Panc1 (cell line): ENCODE results near the gene ZKSCAN4. TPM values are rescaled to one million over a fixed set of nuclear protein-coding genes. Genes with fewer than 3 reads are reported as not detected.

Experiments
- ATAC-seq: fragments of 200-7000 bp; cut with Tn5 transposase; 2 replicates; pipeline ENCODE4 v1.9.1; 2020; ENCODE audit warnings: mild to moderate bottlenecking, moderate library complexity
- BruUV-seq: library from RNA; stranded (reverse); fragments of 400-500 nt; replicated peaks from 2 replicates; lab custom pipeline; 2021; lab: Mats Ljungman, UMichigan
- CTCF ChIA-PET: fragments of 300-600 bp; sonication (Branson Sonifier 250); formaldehyde crosslinking; loops from one replicate; lab custom pipeline; 2022; ENCODE audit warnings: antibody characterized with exemption; lab: Charles Lee
- POLR2A ChIA-PET: fragments of 300-600 bp; sonication (Branson Sonifier 250); formaldehyde crosslinking; loops from one replicate; lab custom pipeline; 2022; ENCODE audit warnings: antibody characterized with exemption; lab: Charles Lee
- DNase-seq: peaks from one replicate; pipeline ENCODE4 v3.0.0-alpha.2; 2010; ENCODE audit warnings: low read depth, low spot score
- H3K27ac ChIP-seq: 2 replicates; pipeline ENCODE4 v1.5.1; 2011; ENCODE audit warnings: mild to moderate bottlenecking, low read length, inconsistent platforms
- H3K27me3 ChIP-seq: fragments of 200-500 bp; sonication (Bioruptor generic); 2 replicates; pipeline ENCODE4 v1.6.0; 2014; ENCODE audit warnings: low read length, inconsistent platforms; ENCODE audit not compliant: control insufficient read depth, insufficient read depth
- H3K36me3 ChIP-seq: fragments of 200-500 bp; sonication (Bioruptor generic); 2 replicates; pipeline ENCODE4 v1.5.1; 2014; ENCODE audit warnings: inconsistent platforms, mild to moderate bottlenecking, low read length, moderate library complexity; ENCODE audit not compliant: control insufficient read depth, insufficient read depth
- H3K4me1 ChIP-seq: 2 replicates; pipeline ENCODE4 v1.5.1; 2011; ENCODE audit warnings: inconsistent platforms, mild to moderate bottlenecking, low read length, moderate library complexity; ENCODE audit not compliant: control insufficient read depth, insufficient read depth
- H3K4me3 ChIP-seq, 2 experiments: 2 replicates each; pipeline ENCODE4 v1.5.1; 2011 to 2012; ENCODE audit warnings: low read depth in 2 of 2, low read length in 2 of 2, mild to moderate bottlenecking in 2 of 2, inconsistent platforms in 1 of 2, moderate library complexity in 1 of 2
- H3K9me3 ChIP-seq: fragments of 200-500 bp; sonication (Bioruptor generic); 2 replicates; pipeline ENCODE4 v1.5.1; 2014; ENCODE audit warnings: low read depth, mild to moderate bottlenecking, inconsistent platforms, low read length, moderate library complexity; ENCODE audit not compliant: control insufficient read depth, insufficient read depth
- CTCF ChIP-seq: fragments of 450-650 bp; IDR thresholded peaks from 2 replicates; pipeline ENCODE4 v1.5.1; 2017; ENCODE audit warnings: mild to moderate bottlenecking
- POLR2AphosphoS5 ChIP-seq: IDR thresholded peaks from 2 replicates; pipeline ENCODE4 v1.6.1; 2012; ENCODE audit warnings: mild to moderate bottlenecking, low read depth, low read length, moderate library complexity
- SIN3A ChIP-seq: IDR thresholded peaks from 2 replicates; pipeline ENCODE4 v1.6.1; 2012; ENCODE audit warnings: low read depth, mild to moderate bottlenecking, low read length, moderate library complexity, borderline replicate concordance; ENCODE audit not compliant: insufficient read depth
- TCF7L2 ChIP-seq: IDR thresholded peaks from 2 replicates; pipeline ENCODE4 v1.6.1; 2011; ENCODE audit warnings: mild to moderate bottlenecking, low read depth, low read length, inconsistent platforms
- in situ Hi-C: cut with HindIII; loops from 2 replicates; pipeline ENCODE4 v1.10.0; 2016; ENCODE audit warnings: low sequenced_read_pairs, low pct_unique_long_range_greater_than_20kb
- intact Hi-C: fragments of 100-400 bp; cut with micrococcal nuclease; formaldehyde crosslinking; loops from one replicate; pipeline ENCODE4 v1.10.0; 2022; ENCODE audit not compliant: unreplicated experiment
- total RNA-seq: library from RNA; stranded (reverse); gene quantifications from one replicate; pipeline ENCODE4 v1.2.1, GENCODE V29; 2021; ENCODE audit not compliant: unreplicated experiment
- TF ChIP-seq, protein P1 (sequence below), 2 experiments: IDR thresholded peaks; 2 replicates each; pipeline ENCODE4 v1.6.1; 2011 to 2012; ENCODE audit warnings: low read depth in 2 of 2, control low read depth in 1 of 2, low read length in 1 of 2, mild to moderate bottlenecking in 1 of 2, moderate library complexity in 1 of 2; ENCODE audit not compliant: insufficient read depth in 1 of 2

ZKSCAN4 gene
- total RNA-seq, 1 experiment from 2014 or later: 4.4 TPM

DNA sequence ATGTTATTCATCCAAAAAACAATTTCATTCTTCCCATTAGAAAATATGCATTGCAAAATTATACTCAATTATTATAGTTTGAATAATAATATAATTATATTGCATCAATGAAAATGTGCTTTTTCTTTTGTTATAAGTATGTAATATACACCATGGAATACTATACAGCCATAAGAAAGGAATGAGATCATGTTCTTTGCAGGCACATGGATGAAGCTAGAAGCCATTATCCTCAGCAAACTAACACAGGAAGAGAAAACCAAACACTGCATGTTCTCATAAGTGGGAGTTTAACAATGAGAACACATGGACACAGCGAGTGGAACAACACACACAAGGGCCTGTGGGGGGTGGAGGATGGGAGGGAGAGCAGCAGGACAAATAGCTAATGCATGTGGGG, 5.0 kb upstream of the ZKSCAN4 start:
- ChIA-PET CTCF (no interaction called here), POLR2A (no interaction called here)
- intact Hi-C loops: no loop called here
- H3K27ac ChIP-seq: no peak overlapping the region
- in situ Hi-C loops: no loop called here
- ATAC-seq (no peak), DNase-seq (no peak)
- no peaks in the 10 kb centered on the region for H3K27me3 ChIP-seq
- no peak overlapping the region for H3K4me3 ChIP-seq
- no peaks in the 10 kb centered on the region for H3K36me3 ChIP-seq
- peaks cover 5% of the 10 kb centered on the region; the same call in 1 of the 2 replicates for H3K4me1 ChIP-seq
- no TSS peak for BruUV-seq
- no peak for TF ChIP-seq TCF7L2
- TF ChIP-seq, protein P1, sequence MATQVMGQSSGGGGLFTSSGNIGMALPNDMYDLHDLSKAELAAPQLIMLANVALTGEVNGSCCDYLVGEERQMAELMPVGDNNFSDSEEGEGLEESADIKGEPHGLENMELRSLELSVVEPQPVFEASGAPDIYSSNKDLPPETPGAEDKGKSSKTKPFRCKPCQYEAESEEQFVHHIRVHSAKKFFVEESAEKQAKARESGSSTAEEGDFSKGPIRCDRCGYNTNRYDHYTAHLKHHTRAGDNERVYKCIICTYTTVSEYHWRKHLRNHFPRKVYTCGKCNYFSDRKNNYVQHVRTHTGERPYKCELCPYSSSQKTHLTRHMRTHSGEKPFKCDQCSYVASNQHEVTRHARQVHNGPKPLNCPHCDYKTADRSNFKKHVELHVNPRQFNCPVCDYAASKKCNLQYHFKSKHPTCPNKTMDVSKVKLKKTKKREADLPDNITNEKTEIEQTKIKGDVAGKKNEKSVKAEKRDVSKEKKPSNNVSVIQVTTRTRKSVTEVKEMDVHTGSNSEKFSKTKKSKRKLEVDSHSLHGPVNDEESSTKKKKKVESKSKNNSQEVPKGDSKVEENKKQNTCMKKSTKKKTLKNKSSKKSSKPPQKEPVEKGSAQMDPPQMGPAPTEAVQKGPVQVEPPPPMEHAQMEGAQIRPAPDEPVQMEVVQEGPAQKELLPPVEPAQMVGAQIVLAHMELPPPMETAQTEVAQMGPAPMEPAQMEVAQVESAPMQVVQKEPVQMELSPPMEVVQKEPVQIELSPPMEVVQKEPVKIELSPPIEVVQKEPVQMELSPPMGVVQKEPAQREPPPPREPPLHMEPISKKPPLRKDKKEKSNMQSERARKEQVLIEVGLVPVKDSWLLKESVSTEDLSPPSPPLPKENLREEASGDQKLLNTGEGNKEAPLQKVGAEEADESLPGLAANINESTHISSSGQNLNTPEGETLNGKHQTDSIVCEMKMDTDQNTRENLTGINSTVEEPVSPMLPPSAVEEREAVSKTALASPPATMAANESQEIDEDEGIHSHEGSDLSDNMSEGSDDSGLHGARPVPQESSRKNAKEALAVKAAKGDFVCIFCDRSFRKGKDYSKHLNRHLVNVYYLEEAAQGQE (IDR thresholded peaks at IDR 0.05; ENCODE audit: insufficient read depth in 1 of 2, low read depth in 2 of 2, low read length in 1 of 2): no peak
- TF ChIP-seq POLR2AphosphoS5: no peak
- no peak for TF ChIP-seq CTCF
- TF ChIP-seq SIN3A: no peak
- H3K9me3 ChIP-seq: no peaks in the 10 kb centered on the region

- no peak overlapping the region for H3K4me3 ChIP-seq
- in situ Hi-C loops: no loop called here
- ATAC-seq (no peak), DNase-seq (no peak)
- CTCF ChIA-PET: no interaction called here
- POLR2A ChIA-PET: no interaction called here
- BruUV-seq: no TSS peak
- H3K4me1 ChIP-seq: peaks cover 11% of the 10 kb centered on the region
- TF ChIP-seq SIN3A (no peak), CTCF (no peak), POLR2AphosphoS5 (no peak), TCF7L2 (no peak)
- TF ChIP-seq, protein P1 (IDR thresholded peaks at IDR 0.05; ENCODE audit: insufficient read depth in 1 of 2, low read depth in 2 of 2, low read length in 1 of 2): no peak
- H3K27ac ChIP-seq: no peak overlapping the region
- H3K27me3 ChIP-seq: no peaks in the 10 kb centered on the region
- peaks cover 4% of the 10 kb centered on the region; the same call in 1 of the 2 replicates for H3K36me3 ChIP-seq
- intact Hi-C loops: no loop called here
- H3K9me3 ChIP-seq: no peaks in the 10 kb centered on the region
These were observed 2.1 kb upstream of the ZKSCAN4 start for GRCh38 chr6:28254121-28254519.
